Measurements from ENCODE around the gene SPRY2.

DNA sequence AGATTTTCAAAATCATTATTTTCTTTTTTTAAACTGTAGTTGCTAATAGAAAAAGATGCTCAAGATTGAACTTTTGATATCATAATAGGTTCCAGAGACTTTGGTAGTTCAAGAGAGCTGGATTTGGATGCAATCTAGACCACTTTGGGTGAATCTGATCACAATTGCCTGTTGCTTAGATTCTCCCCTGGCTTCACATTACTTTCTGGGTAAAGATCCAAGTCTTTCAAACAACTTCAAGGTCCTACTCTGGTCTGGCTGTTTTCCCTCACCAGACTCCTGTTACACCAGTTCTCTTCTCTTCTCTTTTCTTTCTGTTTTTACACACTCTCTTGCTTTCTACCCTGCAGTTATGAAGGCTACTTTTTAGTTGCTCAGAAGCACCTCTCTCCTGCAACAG is 7.4 kb upstream of the SPRY2 start:
- TF ChIP-seq, protein P1, sequence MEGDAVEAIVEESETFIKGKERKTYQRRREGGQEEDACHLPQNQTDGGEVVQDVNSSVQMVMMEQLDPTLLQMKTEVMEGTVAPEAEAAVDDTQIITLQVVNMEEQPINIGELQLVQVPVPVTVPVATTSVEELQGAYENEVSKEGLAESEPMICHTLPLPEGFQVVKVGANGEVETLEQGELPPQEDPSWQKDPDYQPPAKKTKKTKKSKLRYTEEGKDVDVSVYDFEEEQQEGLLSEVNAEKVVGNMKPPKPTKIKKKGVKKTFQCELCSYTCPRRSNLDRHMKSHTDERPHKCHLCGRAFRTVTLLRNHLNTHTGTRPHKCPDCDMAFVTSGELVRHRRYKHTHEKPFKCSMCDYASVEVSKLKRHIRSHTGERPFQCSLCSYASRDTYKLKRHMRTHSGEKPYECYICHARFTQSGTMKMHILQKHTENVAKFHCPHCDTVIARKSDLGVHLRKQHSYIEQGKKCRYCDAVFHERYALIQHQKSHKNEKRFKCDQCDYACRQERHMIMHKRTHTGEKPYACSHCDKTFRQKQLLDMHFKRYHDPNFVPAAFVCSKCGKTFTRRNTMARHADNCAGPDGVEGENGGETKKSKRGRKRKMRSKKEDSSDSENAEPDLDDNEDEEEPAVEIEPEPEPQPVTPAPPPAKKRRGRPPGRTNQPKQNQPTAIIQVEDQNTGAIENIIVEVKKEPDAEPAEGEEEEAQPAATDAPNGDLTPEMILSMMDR (conservative IDR thresholded peaks at IDR 0.05 in 1 of 2, IDR thresholded peaks at IDR 0.05 in 1 of 2; ENCODE audit: extremely low read depth in 1 of 2, insufficient read depth in 1 of 2, low read depth in 1 of 2, low read length in 2 of 2), result no peak
- no peak for TF ChIP-seq EZH2 (IDR thresholded peaks at IDR 0.05; ENCODE audit: borderline replicate concordance, low read length)
